ENCODE data around the gene ZNF750. TPM values are rescaled to one million over a fixed set of nuclear protein-coding genes. Genes with fewer than 3 reads are reported as not detected.

The ZNF750 gene
- total and polyA plus RNA-seq, 12 donors, result 0.07 to 0.20 (median 0.11) TPM; not detected in 8

GRCh38 chr17:82807562-82807961 is 32.3 kb downstream of the ZNF750 start:
- WGBS, 4 donors, result 90 to 95% (median 94%) methylated on average over 17 to 21 of the region's 21 CpGs
- intact Hi-C loops (cut with DNase I), result no loop called here
- Histone ChIP-seq H3K4me3 (no peak overlapping the region), H3K36me3 (replicated peaks in 1 of 2) (peaks cover 0 to 6% of the 10 kb centered on the region in 2 donors), H3K4me1 (replicated peaks in 1 of 2) (no peaks in the 10 kb centered on the region), H3K27me3 (no peaks in the 10 kb centered on the region), H3K9me3 (replicated peaks in 1 of 3) (no peaks in the 10 kb centered on the region), H3K27ac (no peak overlapping the region)
- TF ChIP-seq CTCF (IDR thresholded peaks at IDR 0.05) (no peak), POLR2A (IDR thresholded peaks at IDR 0.05) (no peak)
- no peak for DNase-seq

- H3K4me1 ChIP-seq (replicated peaks in 1 of 2), result no peaks in the 10 kb centered on the region
- peaks cover 0 to 6% of the 10 kb centered on the region in 2 donors for H3K36me3 ChIP-seq (replicated peaks in 1 of 2)
- H3K9me3 ChIP-seq (replicated peaks in 1 of 3), result no peaks in the 10 kb centered on the region
- no peak for DNase-seq
- no peak overlapping the region for H3K27ac ChIP-seq
- no peak for TF ChIP-seq CTCF (IDR thresholded peaks at IDR 0.05)
- 78 to 87% (median 79%) methylated on average over 2 to 9 of the region's 9 CpGs for WGBS, 4 donors
- intact Hi-C loops (cut with DNase I), result no loop called here
- no peak overlapping the region for H3K4me3 ChIP-seq
- H3K27me3 ChIP-seq, result no peaks in the 10 kb centered on the region
These were observed 32.7 kb downstream of the ZNF750 start for GRCh38 chr17:82807101-82807500.

- no peaks in the 10 kb centered on the region for H3K27me3 ChIP-seq
- intact Hi-C loops (cut with DNase I), result no loop called here
- H3K36me3 ChIP-seq (replicated peaks in 1 of 2), result peaks cover 0 to 6% of the 10 kb centered on the region in 2 donors
- H3K4me1 ChIP-seq (replicated peaks in 1 of 2), result no peaks in the 10 kb centered on the region
- TF ChIP-seq CTCF (IDR thresholded peaks at IDR 0.05) (no peak), POLR2A (IDR thresholded peaks at IDR 0.05) (no peak)
- H3K27ac ChIP-seq, result no peak overlapping the region
- WGBS, 4 donors, result 90 to 98% (median 93%) methylated on average over 16 to 21 of the region's 21 CpGs
- H3K4me3 ChIP-seq, result no peak overlapping the region
- no peak for DNase-seq
- no peaks in the 10 kb centered on the region for H3K9me3 ChIP-seq (replicated peaks in 1 of 3)
These were observed 33.2 kb downstream of the ZNF750 start for GRCh38 chr17:82806645-82807044.

- intact Hi-C loops (cut with DNase I), result no loop called here
- Histone ChIP-seq H3K36me3 (replicated peaks in 1 of 2) (peaks cover 0 to 6% of the 10 kb centered on the region in 2 donors), H3K4me1 (replicated peaks in 1 of 2) (no peaks in the 10 kb centered on the region), H3K27ac (no peak overlapping the region), H3K9me3 (replicated peaks in 1 of 3) (no peaks in the 10 kb centered on the region), H3K27me3 (no peaks in the 10 kb centered on the region), H3K4me3 (no peak overlapping the region)
- DNase-seq, result no peak
- no peak for TF ChIP-seq CTCF (IDR thresholded peaks at IDR 0.05)
- TF ChIP-seq POLR2A (IDR thresholded peaks at IDR 0.05), result no peak
- WGBS, 4 donors, result 89 to 93% (median 93%) methylated on average over 14 to 19 of the region's 19 CpGs
These were observed 34.0 kb downstream of the ZNF750 start for GRCh38 chr17:82805823-82806222.
